ENCODE measurements around the gene RNF144A.

DNA sequence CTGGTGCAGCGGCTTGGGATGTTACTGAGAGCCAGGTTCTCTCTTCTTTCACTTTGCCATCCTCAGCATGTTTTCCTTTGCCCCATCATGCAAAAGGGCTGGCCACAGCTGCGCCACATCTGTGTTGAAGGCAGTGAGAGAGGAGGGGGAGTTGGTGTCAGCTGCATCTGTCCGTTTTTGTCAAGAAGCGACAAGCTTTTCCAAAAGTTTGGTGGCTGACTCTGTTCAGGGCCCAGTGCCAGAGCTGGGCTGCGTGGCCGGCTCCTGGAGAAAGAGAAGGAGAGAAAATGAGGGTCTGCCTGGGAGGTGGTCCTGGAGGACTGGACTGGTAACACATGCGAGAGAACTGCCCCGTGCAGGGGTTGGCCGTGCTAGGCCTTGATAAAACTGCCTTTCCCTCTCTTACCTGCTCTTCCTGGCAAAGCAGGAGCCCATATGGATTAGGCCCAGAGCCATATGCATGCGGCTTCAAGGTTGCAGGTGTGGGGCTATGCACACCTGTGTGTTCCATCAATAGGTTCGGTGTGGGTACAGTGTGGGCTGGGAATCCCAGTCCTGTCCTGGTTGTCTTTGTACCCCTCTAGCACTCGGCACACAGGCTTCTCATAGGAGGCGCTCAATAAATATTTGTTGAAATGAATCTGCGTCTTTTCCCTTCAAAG, 9.0 kb downstream of the RNF144A start:
- TF ChIP-seq, protein P1, sequence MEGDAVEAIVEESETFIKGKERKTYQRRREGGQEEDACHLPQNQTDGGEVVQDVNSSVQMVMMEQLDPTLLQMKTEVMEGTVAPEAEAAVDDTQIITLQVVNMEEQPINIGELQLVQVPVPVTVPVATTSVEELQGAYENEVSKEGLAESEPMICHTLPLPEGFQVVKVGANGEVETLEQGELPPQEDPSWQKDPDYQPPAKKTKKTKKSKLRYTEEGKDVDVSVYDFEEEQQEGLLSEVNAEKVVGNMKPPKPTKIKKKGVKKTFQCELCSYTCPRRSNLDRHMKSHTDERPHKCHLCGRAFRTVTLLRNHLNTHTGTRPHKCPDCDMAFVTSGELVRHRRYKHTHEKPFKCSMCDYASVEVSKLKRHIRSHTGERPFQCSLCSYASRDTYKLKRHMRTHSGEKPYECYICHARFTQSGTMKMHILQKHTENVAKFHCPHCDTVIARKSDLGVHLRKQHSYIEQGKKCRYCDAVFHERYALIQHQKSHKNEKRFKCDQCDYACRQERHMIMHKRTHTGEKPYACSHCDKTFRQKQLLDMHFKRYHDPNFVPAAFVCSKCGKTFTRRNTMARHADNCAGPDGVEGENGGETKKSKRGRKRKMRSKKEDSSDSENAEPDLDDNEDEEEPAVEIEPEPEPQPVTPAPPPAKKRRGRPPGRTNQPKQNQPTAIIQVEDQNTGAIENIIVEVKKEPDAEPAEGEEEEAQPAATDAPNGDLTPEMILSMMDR (IDR thresholded peaks at IDR 0.05): no peak
- no peak for TF ChIP-seq POLR2A (IDR thresholded peaks at IDR 0.05)

Measured in Peyer's patch (tissue), 4 donors.